ENCODE results near the gene CFAP54. TPM values are rescaled to one million over a fixed set of nuclear protein-coding genes. Genes with fewer than 3 reads are reported as not detected.

CFAP54 gene
- polyA plus RNA-seq, 3 donors, result not detected

DNA sequence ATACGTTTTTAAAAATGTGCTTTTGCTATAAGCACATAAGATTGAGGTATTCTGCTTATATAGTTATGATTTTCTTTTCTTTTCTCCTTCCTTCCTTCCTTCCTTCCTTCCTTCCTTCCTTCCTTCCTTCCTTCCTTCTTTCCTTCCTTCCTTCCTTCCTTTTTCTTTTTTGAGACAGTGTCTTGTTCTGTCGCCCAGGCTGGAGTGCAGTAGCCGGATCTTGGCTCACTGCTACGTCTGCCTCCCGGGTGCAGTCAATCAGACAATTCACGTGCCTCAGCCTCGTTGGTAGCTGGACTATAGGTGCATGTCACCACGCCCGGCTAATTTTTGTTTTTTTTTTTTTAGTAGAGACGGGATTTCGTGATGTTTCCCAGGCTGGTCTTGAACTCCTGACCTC, 5.8 kb downstream of the CFAP54 start:
- Histone ChIP-seq H3K4me3 (replicated peaks in 1 of 3; ENCODE audit: low read depth in 2 of 3, low read length in 3 of 3) (no peak overlapping the region), H2AFZ (ENCODE audit: insufficient read depth, low read depth, low read length, poor library complexity, severe bottlenecking) (no peak overlapping the region), H3K36me3 (replicated peaks in 1 of 2; ENCODE audit: control insufficient read depth in 1 of 2, insufficient read depth in 2 of 2, low read length in 2 of 2) (no peaks in the 10 kb centered on the region), H3K4me2 (replicated peaks; ENCODE audit: extremely low read depth, low read length, poor library complexity, severe bottlenecking) (no peak overlapping the region), H3K27ac (ENCODE audit: low read depth in 1 of 2, low read length in 2 of 2) (no peak overlapping the region), H4K20me1 (ENCODE audit: insufficient read depth, low read length) (no peaks in the 10 kb centered on the region), H3K79me2 (ENCODE audit: insufficient read depth, low read length) (no peaks in the 10 kb centered on the region), H3K27me3 (ENCODE audit: control insufficient read depth in 2 of 2, insufficient read depth in 2 of 2, low read length in 2 of 2) (peaks cover 5 to 7% of the 10 kb centered on the region in 2 donors), H3K9me3 (replicated peaks in 1 of 2; ENCODE audit: control insufficient read depth in 1 of 2, insufficient read depth in 1 of 2, low read length in 2 of 2) (no peaks in the 10 kb centered on the region), H3K4me1 (ENCODE audit: control insufficient read depth in 1 of 2, insufficient read depth in 2 of 2, low read length in 2 of 2) (no peaks in the 10 kb centered on the region), H3K9ac (ENCODE audit: insufficient read depth, low read length, poor library complexity, severe bottlenecking) (no peak overlapping the region)
- WGBS (ENCODE audit: insufficient coverage), result 92% methylated on average over 7 of the region's 11 CpGs
- Mint-ChIP-seq H3K27me3 (ENCODE audit: low read depth in 3 of 3) (peaks cover 7 to 12% (median 11%) of the 10 kb centered on the region in 3 donors), H3K27ac (no peak overlapping the region), H3K4me1 (peaks cover 2% of the 10 kb centered on the region), H3K4me3 (no peak overlapping the region), H3K36me3 (no peaks in the 10 kb centered on the region), H3K9me3 (peaks cover 0 to 5% (median 0%) of the 10 kb centered on the region in 7 donors)
- intact Hi-C loops (cut with micrococcal nuclease), result loop anchor here in 1 of 2 donors (10.0 kb wide), 1 partner anchor 100 kb away; no protein-coding TSS in a partner anchor
- no peak for DNase-seq
- no peak for TF ChIP-seq CTCF (IDR thresholded peaks at IDR 0.05)

DNA sequence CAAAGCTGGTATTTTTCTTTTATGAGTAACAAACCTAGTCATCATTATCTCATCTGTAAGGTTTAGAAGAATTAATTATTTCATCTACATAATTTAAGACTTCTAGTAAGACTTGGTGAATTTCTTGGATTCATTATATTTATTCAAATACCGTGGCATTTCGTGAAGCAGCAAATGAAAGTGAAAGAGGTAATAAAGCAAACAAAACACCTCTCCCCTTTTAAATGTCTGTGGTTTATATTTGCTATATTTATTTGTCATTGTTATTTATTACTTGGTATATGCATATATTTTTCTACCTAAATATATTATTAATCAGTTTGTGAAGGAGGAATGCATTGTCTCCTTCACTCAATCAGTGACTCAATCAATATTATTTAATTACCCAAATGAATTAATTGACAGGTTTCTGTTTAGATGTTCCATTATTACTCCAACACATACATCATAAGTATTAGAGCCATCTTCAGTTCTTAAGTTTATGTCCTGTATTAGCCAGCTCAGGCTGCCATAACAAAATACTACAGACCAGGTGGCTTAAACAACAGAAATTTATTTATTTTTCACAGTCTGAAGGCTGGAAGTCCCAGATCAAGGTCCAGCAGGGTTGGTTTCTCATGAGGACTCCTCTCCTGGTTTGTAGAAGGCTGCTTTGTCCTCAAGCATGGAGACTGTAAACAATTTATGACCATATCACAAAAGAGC, 6.6 kb downstream of the CFAP54 start:
- no peak overlapping the region for H3K4me2 ChIP-seq (replicated peaks; ENCODE audit: extremely low read depth, low read length, poor library complexity, severe bottlenecking)
- DNase-seq, result no peak
- no peak overlapping the region for H3K9ac ChIP-seq (ENCODE audit: insufficient read depth, low read length, poor library complexity, severe bottlenecking)
- no CpG with 5 or more reads among the region's 2 CpGs for WGBS (ENCODE audit: insufficient coverage)
- H3K79me2 ChIP-seq (ENCODE audit: insufficient read depth, low read length), result no peaks in the 10 kb centered on the region
- no peaks in the 10 kb centered on the region for H4K20me1 ChIP-seq (ENCODE audit: insufficient read depth, low read length)
- Mint-ChIP-seq H3K36me3 (no peaks in the 10 kb centered on the region), H3K27ac (no peak overlapping the region), H3K27me3 (ENCODE audit: low read depth in 3 of 3) (peaks cover 4 to 8% (median 6%) of the 10 kb centered on the region in 3 donors), H3K4me3 (no peak overlapping the region), H3K4me1 (peaks cover 6% of the 10 kb centered on the region), H3K9me3 (peaks cover 0 to 5% (median 0%) of the 10 kb centered on the region in 7 donors)
- TF ChIP-seq CTCF (IDR thresholded peaks at IDR 0.05), result no peak
- peaks cover 4 to 5% of the 10 kb centered on the region in 2 donors for H3K4me1 ChIP-seq (ENCODE audit: control insufficient read depth in 1 of 2, insufficient read depth in 2 of 2, low read length in 2 of 2)
- peaks cover 0 to 1% of the 10 kb centered on the region in 2 donors for H3K27me3 ChIP-seq (ENCODE audit: control insufficient read depth in 2 of 2, insufficient read depth in 2 of 2, low read length in 2 of 2)
- no peaks in the 10 kb centered on the region for H3K36me3 ChIP-seq (replicated peaks in 1 of 2; ENCODE audit: control insufficient read depth in 1 of 2, insufficient read depth in 2 of 2, low read length in 2 of 2)
- no peaks in the 10 kb centered on the region for H3K9me3 ChIP-seq (replicated peaks in 1 of 2; ENCODE audit: control insufficient read depth in 1 of 2, insufficient read depth in 1 of 2, low read length in 2 of 2)
- no peak overlapping the region for H3K27ac ChIP-seq (ENCODE audit: low read depth in 1 of 2, low read length in 2 of 2)
- intact Hi-C loops (cut with micrococcal nuclease), result loop anchor here in 1 of 2 donors (10.0 kb wide), 1 partner anchor 101 kb away; no protein-coding TSS in a partner anchor
- H2AFZ ChIP-seq (ENCODE audit: insufficient read depth, low read depth, low read length, poor library complexity, severe bottlenecking), result no peak overlapping the region
- no peak overlapping the region for H3K4me3 ChIP-seq (replicated peaks in 1 of 3; ENCODE audit: low read depth in 2 of 3, low read length in 3 of 3)

Measured in CD14-positive monocyte (primary cell).